Activated CD8-positive, alpha-beta memory T cell treated with anti-CD3 and anti-CD28 coated beads, Interleukin-2, amount 50 U/mL, for 24 hours (primary cell): ENCODE data around the gene CDC42BPA.
"Not testable (repeated sequence)": the region's sequence is repeated elsewhere in the genome, so short reads cannot be mapped to it uniquely, and the experiment has no call there.

Source experiments
- DNase-seq: peaks from one replicate; pipeline ENCODE4 v3.0.0-alpha.2; 2020; ENCODE audit errors: extremely low read depth

Gene CDC42BPA

DNA sequence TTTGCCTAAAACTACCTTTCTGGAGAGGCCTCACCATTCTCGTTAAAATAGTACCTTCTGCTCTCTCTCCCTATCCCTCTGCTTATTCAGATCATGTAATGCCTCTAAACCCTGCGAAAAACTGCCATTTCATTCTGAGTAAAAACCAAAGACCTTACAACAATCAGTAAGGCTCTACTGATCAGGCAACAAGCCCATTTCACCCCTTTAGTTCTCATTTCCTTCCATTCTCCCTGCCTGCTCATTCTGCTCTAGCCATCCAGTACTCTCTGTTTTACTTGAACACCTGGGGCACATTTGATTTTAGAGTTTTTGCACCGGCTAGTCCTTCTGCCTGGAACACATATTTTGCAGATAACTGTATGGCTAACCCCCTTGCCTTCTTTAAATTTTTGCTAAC lies 190.4 kb downstream of the CDC42BPA start:
- no peak for DNase-seq

DNA sequence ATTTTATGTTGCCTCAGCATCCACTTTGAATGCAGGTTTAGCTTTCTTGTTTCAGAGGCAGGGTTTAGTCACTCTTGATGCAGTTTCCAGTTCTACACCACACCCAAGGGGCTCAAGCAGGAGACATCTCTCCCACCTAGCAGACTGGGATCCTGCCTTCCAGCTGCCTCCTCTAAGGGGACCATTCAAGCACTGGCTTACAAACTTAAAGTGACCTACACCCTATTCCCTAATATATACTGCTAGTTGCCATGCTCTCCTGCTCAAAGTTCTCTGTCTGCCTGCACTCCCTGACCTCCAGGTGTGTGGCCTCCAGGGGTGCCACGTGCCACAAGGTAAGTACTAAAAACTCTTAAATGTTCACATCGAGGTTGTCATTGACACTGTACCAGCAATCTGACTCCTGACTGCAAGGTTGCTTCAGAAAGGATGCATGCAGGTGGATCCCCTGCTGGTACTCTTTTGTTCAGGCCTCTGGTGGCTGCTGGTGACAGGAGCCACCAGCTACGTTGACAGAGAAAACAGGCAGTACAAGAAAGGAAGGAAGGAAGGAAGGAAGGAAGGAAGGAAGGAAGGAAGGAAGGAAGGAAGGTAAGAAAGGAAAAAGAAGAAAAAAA lies 192.3 kb downstream of the CDC42BPA start:
- no peak for DNase-seq

DNA sequence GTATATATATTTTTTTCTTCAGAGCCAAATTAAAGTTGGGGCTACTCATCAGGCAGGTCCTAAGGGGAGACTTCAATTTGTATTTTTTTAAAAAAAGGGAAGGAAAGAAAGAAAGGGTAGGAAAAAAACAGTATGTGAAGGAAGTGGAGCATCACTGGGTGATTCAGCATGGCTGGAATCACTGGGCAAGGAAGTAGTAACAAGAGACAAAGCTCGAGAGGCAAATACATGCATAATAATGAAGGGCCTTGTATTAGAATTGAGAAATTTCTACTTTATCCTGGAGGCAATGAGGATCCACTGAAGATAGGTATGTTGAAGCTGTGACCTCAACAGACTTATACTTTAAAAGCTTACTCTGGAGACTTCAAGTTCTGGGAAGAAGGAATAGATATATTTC lies 193.8 kb downstream of the CDC42BPA start:
- DNase-seq = no peak

DNA sequence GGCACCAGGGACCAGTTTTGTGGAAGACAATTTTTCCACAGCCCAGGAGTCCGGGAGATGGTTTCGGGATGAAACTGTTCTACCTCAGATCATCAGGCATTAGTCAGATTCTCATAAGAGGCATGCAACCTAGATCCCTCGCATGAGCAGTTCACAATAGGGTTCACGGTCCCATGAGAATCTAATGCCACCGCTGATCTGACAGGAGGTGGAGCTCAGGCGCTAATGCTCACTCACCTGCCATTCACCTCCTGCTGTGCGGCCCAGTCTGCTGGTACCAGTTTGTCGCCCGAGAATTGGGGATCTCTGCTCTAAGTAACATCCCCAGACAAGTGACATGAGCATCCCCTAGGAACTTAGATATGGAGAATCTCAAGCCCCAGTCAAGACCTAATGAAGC lies 197.5 kb downstream of the CDC42BPA start:
- no peak for DNase-seq

DNA sequence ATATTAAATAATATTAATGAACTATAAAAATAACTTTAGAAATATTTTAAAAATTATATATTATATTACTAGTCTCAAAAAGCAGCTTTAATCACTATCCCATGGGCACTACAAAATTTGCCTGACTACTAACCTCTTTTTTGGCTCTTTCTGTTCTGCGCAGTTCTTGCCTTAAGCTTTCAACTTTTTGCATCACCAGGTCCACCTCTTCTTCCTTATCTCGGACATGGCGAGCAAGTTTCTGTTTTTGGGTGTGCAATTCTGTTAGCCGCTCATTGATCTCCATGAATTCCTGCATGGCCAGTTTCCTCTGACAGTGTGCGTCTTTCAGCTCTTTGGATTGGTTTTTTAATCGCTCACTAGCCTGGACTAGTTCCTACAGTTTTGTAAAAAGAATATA lies 205.8 kb downstream of the CDC42BPA start:
- no peak for DNase-seq

DNA sequence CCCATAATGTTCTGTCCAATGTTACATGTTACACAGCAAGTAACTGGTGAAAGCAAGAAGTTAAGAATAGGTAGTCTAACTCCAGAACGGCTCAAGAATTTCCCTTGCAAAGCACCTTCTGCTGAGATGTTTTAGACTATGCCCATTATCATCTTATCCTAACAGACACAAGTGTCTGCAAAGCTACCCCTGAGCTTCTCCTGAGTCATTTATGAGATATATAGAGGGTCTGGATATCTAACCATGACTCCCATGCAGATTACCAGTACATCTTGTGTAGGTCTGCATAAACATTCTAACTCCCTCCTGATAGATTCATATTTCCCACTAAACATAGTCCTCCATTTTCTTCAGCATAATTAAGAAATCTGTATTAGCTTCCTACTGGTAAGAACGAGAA lies 206.5 kb downstream of the CDC42BPA start:
- DNase-seq = no peak

DNA sequence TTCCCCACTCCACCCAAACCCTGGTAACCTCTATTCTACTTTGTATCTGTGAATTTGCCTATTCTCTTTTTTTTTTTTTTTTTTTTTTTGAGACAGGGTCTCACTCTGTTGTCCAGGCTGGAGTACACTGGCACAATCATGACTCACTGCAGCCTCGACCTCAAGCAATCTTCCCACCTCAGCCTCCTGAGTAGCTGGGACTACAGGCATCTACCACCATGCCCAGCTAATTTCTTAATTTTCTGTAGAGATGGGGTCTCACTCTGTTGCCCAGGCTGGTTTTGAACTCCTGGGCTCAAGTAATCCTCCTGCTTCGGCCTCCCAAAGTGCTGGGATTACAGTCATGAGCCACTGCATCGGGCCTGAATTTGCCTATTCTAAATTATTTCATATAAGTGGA lies 213.0 kb downstream of the CDC42BPA start:
- DNase-seq = not testable (repeated sequence)

DNA sequence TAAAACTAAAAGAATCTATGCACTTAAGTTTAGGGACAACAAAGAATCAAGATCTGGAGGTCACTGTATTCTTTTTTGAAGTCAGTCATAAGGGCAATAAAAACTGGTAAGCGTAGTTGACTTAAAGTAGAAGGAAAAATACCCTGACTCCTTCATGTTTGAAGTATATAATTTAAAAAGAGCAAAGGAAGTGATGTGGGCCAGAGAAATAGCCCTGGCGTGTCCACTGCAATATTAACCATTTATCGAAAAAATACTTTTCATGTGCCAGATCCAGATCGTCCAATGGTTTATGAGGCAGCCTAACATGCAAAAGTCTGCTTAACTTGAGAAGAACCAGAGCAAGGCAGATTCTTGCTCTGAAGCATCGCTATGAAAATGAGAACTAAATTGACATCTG lies 216.2 kb downstream of the CDC42BPA start:
- DNase-seq = no peak

DNA sequence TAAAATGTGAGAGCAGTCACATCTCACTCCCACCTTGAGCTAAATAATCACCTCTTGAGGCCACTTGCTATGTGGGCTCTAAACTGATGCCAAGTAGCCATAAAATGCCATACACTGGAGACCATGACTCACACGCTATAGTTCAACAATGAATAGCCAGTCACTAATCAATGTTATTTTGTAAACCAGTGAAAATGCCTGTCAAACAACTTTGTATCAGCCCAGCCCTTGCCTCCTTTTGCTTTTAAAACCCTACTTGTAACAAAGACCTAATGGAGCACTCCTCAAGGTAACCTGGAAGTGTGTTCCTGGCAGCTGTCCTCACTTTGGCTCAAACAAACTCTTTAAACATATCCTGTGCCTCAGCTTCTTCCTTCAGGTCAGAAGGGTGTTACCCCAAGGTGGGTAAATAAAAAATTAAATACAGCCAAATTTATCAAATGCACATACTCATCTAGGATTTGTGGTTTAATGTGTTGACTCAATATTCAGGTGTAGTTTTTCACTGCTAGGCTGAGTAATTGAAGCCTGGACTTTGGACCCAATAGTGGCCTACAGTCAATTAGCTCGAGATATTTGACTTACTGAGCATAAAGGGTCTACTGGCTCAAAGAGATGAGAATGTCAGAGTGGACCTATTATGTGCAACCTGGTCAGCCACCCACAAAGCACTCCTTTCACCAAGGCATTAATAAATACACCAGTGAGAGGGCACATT lies 223.9 kb downstream of the CDC42BPA start:
- no peak for DNase-seq

DNA sequence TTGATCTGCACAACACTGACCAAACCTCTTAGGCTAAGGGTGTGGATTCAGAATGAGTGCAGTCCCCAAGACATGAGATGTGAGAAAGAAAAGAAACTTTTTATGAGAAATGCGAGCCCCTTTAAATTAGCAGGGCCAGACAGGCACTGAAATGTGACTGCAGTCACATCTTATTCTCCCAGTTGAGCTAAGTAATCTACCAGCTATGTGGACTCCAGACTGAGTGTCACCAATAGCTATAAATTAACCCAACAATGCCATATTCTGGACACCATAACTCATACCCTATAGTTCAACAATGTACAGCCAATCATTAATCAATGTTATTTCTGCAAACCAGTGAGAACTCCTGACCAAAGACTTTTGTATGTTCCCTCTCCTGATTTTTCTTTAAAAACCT lies 225.0 kb downstream of the CDC42BPA start:
- no peak for DNase-seq

DNA sequence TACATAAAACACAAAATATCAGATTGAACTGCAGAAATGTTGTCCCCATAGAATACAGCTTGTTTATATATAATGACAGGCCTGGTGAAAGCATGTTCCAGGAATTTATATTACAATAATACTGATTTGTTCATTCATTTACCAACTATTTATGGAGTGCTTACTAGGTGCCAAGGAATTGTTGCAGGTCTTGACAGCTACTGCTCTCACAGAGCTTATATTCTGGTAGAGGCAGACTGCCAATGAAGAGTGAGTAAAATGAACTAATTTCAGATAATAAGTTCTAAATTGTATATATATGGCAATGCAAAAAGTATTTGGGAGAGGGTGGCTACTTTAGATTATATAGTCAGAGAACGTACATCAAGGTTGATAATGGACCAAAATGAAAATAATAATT lies 226.2 kb downstream of the CDC42BPA start:
- no peak for DNase-seq

DNA sequence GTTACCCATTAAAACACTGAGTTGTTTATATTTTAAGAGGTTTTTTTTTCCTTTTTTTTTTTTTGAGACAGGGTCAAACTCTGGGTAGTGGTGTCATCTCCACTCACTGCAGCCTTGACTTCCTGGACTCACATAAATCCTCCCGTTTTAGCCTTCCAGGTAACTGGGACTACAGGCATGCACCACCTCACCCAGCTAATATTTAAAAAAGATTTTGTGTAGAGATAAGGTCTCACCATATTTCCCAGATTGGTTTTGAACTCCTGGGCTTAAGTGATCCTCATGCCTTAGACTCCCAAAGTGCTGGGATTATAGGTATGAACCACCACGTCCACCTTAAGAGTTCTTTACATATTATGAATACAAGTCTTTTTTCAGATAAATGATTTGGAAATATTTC lies 231.7 kb downstream of the CDC42BPA start:
- no peak for DNase-seq

DNA sequence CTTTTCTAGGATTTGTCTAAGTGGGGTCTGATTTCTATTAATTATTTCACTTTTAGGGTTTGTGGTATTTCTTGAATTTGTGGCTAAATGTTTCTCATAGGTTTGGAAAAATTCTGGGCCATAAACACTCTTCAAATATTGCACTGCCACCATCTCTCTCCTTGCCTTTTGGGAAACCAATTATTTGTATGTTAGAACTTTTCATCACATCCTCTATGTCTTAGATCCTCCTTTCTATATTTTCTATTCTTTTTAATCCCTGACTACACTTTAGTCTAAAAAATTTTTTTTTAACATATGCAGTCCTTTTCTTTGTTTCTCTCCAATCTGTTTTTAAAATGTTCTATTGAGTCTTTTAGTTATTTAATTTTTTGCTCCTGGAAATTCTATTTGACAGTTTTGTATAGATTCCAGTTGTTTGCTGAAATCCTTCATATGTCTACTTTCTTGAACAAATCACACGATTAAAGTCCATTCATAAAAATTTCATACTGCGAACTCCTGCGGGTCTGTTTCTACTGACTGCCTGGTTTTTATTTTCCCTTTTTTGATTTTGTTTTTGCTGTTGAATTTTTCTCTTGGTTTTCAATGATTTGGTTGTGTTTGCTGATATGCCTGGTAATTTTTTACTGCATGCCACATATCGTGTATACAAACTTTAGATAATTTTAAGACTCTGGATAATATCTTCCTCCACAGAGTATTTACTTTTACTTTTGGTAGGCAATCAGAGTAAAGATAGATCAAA lies 235.1 kb downstream of the CDC42BPA start:
- no peak for DNase-seq

DNA sequence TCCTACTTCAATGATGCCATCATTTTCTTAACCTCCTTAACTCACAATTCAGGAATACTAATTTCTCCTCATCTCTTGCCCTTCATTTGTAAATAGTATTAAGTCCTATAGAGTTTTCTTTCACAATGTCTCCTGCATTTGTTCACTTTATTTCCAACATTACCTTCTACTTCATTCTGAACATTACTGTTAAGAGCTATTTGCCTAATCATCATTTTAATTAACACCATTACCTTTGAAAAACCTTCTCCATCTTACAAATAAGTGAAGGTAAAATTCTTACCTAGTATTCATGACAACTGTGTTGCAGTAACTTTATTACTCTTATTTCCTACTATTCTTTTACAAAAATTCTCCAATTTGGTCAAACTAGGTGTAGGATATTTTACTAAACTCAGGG lies 240.5 kb downstream of the CDC42BPA start:
- no peak for DNase-seq

DNA sequence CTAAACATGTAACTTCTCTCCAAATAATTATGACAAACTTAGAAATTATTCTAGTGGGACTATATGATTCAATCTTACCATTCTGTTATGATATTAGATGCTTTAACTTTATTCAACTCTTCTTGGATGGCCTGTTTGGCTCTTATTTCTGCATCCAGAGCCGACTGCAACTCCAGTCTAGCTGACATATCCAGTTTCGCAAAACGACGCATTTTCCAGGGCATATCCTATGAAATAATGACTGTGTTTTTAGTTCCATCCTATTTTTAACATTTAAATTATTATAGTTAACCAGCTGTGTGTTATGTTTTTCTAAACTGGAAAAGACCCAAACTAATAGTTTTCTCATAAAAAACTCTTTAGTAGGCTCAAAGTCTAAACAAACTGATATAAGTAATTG lies 244.5 kb downstream of the CDC42BPA start:
- no peak for DNase-seq

DNA sequence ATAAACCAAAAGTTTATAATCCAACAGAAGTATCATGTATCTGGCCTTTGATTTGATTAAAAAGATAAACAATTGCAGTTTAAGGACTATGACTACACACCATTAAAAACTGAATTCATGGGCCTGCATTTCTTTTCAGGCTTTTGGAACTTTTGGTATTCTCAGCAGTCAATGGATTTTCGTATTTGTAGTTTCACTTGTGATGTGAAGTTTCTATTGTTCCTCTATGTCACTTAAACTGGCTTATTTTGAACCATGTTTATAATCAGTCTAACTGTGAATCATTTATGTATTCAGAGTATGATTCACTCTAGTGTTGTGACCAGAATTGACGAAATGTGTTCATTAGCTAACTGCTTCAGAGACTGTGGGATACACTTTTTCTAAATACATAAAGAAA lies 245.3 kb downstream of the CDC42BPA start:
- no peak for DNase-seq

DNA sequence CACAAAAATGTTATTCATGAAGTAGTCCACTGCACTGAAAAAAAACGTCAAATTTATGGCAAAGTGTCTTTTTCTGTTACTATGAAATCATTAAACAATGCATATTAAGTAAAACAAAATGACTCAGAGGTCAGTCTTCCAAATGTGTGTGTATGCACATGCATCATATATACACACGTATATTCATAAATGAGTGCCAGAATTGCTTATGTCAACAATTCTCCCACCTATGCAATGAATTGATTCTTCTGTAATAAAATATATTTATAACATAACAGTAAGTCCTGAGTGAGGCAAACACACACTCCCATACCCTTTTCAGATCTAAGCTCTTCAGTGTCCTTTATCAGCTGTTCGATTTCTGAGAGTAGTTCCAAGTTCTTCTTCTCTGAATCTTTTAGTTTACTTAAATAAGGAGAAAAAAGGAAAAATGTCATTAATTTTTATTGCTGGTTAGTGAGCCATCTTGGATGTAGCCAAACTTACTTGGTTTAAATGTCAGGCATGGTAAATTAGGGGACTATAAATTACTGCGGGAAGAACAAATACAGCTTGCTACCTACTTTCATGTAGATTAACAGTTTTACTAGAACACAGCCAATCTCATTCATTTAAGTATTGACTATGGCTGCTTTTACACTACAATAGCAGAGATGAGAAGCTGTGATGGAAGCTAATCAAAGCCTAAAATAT lies 246.3 kb downstream of the CDC42BPA start:
- DNase-seq = no peak

DNA sequence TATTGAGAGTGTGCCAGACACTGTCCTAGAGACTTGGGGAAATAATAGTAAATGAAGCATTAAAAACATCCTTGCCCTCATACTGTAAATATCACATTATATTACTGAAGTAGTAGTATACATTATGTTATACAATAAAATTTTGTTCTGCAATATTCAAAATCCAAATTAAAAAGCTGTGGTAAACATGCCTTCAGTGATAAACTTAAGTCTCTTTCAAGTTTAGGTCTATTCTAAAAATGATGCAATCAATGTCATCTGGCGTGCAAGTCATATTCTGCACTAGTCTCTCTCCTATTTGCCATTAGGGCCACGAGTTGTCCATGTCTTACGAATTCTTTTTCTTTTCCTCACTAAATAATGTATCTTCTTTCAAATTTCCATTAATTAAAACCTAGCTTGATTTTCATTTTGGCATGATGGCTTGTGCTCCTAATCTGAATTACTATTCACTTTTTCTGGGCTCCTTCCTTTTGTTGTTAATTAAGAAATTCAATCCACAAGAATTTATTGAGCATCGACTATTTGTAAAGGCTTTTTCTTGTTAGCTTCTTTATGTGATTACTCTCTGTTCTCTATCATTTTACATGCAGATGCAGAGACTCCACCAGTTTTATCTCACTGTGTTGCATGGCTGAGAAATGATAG lies 247.5 kb downstream of the CDC42BPA start:
- no peak for DNase-seq

DNA sequence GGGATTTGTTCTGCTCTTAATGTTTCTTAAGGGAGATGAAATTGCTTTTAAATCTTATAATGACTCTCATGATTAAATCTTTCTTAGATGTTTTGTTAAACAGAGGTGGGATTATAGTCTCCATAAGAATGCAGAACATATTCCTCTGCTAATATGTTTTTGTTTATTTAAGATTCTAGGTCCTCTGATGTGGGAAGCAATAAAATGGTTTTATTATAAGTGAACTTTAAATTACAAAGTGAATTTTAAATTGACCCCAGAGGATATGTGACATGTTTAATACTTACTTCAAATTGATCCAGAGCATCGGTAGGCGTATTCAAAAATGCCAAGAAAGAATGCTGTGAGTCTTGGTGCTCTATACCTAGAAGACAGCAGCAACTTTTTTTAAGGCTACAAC lies 248.8 kb downstream of the CDC42BPA start:
- DNase-seq = no peak

DNA sequence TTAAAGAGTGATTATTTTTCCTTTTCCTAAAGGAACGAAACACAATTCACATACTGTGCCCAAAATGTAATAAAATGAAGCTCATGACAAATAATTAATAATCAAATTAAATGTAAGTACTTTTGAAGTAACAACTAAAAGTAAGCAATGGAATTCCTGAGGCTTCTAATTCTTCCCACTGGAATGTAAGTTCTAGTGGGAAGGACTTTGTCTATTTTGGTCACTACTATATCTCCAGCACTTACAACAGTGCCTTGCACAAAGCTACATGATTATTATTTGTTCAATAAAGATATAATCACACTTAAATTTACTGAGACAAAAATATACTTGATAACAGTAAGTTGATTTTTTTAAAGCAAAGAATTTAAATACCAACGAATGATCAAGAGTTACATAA lies 249.4 kb downstream of the CDC42BPA start:
- DNase-seq = no peak

DNA sequence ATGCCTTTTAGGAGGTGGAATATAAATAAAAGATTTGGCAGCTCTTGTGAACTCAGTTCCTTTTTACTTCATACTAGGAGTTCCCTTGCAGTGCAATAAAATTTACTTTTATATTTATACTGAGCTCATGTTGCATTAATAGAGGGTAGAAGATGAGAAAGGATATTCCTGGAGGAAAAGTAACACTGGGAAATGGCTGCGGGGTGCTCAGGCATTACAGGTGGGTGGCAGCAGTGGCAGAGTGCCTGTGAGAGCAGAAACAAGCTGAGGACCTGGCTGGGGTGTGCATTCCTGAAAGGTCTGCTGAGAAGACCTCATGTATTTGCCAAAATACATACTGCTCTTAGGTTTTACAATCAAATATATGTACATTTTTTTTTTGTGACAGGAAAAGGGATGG lies 251.3 kb downstream of the CDC42BPA start:
- DNase-seq = no peak

DNA sequence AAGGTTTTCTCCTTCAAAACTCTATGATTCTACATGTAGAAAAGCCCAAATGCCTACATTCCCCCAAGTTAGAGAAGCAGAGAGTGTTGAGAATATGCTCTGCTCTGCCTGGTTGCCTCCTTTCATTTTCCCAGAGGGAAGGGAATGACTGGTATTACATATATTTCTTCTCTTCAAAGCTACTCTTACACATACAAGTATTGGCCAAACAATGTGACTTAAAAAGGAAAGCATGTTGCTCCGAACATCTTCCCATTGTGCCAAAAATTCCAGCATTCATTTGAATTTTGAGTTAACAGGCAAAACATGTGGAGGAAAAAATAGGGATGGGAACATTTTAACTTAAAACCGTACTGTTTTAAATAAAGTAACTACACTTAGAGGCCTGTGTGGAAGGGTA lies 253.0 kb downstream of the CDC42BPA start:
- DNase-seq = no peak
